Activated effector memory CD4-positive, alpha-beta T cell treated with anti-CD3 and anti-CD28 coated beads, Interleukin-2, amount 50 U/mL, for 16 hours (primary cell): Measurements from ENCODE around the gene ACAA2.

Experiments used
- DNase-seq: peaks from one replicate; pipeline ENCODE4 v3.0.0-alpha.2; 2020

ACAA2 gene

DNA sequence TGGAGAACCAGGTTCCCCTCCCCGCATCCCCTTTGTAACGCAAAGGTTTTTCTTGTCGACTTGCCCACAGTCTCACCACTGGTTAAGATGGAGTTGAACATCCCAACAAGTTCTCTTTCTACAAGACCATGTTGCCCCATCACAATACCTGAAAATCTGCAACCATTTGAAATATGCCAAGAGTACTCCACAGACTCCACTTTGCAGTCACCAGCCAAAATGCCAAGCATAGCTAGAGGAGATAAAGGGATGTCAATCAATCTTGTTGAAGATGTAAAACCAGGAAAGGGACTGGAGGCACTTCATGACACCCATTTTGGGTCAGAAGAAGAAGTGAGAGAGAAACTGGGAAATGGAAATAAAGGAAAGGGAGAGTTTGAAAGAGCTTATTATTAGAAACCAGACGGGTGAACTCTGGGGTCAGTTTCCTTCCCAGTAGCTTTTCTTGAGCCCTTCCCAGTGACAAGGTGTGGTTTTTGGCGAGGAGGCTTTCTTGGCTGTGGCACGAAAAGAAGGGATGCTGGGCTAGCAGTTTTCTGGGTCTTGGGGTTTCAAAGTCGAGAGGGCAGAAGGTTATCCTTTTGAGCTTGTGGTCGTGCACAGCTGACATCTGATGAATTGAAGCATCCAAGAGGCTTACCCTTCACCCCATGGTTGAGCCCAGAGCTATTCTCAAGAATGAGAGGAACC, 79.3 kb downstream of the ACAA2 start:
- DNase-seq = no peak

DNA sequence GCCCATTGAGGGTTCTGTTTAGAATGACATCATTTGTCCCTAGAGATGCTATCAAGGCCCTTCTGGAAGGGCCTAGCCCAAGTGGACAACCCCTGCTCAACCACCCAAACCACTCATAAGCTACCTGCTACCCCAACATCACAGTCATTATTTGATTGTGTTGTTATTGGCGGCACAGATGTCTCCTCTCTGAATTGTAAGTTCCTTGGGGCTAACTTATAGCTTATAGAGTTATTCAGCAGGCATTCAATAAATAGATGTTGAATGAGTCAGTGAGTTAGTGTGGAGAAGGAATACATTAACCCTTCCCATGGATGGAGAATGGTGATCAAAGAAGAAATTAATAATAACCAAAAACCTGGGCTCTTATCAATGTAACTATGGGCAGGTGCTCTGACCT, 80.0 kb downstream of the ACAA2 start:
- no peak for DNase-seq
